OCI-M2 (cell line): ENCODE results near the gene KCTD2.

Experiments
- DNase-seq: peaks from one replicate; lab custom pipeline; 2025; ENCODE audit not compliant: unreplicated experiment; lab: John Stamatoyannopoulos, UW

The KCTD2 gene

GRCh38 chr17:75075597-75076336 is 28.7 kb downstream of the KCTD2 start:
- DNase-seq: no peak

- DNase-seq: no peak
Observed at GRCh38 chr17:75077072-75077495, 30.1 kb downstream of the KCTD2 start.

- no peak for DNase-seq
Observed at GRCh38 chr17:75077496-75078283, 30.7 kb downstream of the KCTD2 start.

GRCh38 chr17:75078284-75079022 is 31.4 kb downstream of the KCTD2 start:
- DNase-seq: no peak

- DNase-seq: no peak
Observed at GRCh38 chr17:75079023-75079373, 32.0 kb downstream of the KCTD2 start.

- no peak for DNase-seq
Observed at GRCh38 chr17:75081611-75082540, 34.9 kb downstream of the KCTD2 start.

GRCh38 chr17:75082683-75083082 is 35.7 kb downstream of the KCTD2 start:
- no peak for DNase-seq

GRCh38 chr17:75084039-75084660 is 37.1 kb downstream of the KCTD2 start:
- DNase-seq: no peak

- no peak for DNase-seq
Observed at GRCh38 chr17:75086496-75087181, 39.6 kb downstream of the KCTD2 start.

- no peak for DNase-seq
Observed at GRCh38 chr17:75087182-75087557, 40.1 kb downstream of the KCTD2 start.

- DNase-seq: no peak
Observed at GRCh38 chr17:75087558-75088453, 40.8 kb downstream of the KCTD2 start, which contains the start of gene SLC16A5. SLC16A5 (plus strand) TSS chr17:75087954; CDS start chr17:75093637, 5,683 bp downstream.

- DNase-seq: no peak
Observed at GRCh38 chr17:75088465-75089417, 41.7 kb downstream of the KCTD2 start.

- DNase-seq: no peak
Observed at GRCh38 chr17:75090871-75091854, 44.1 kb downstream of the KCTD2 start.

- no peak for DNase-seq
Observed at GRCh38 chr17:75091855-75092327, 44.9 kb downstream of the KCTD2 start.

GRCh38 chr17:75093548-75094158 is 46.6 kb downstream of the KCTD2 start:
- DNase-seq: no peak
